ENCODE results near the gene ALPL.

Gene ALPL

DNA sequence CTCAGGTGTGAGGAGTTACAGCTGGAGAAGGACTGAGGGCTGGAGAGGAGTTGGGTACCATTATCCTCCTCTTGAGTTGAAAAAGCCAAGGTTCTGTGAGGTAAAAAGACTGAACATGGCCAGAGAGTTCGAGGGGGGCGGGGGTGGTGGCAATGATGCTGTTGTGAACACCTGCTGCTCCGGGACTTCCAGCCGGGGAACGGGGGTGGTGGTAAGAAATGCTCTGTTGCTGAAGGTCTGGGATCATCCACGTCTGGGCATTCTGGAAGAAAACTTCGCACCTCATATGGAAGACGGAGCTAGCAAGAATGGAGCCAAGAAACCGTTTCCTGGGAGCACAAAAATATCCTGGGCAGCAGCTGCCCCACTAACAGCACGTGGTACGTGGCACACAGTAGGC lies 20.1 kb upstream of the ALPL start:
- CTCF ChIA-PET: no interaction called here
- TF ChIP-seq, protein P1, sequence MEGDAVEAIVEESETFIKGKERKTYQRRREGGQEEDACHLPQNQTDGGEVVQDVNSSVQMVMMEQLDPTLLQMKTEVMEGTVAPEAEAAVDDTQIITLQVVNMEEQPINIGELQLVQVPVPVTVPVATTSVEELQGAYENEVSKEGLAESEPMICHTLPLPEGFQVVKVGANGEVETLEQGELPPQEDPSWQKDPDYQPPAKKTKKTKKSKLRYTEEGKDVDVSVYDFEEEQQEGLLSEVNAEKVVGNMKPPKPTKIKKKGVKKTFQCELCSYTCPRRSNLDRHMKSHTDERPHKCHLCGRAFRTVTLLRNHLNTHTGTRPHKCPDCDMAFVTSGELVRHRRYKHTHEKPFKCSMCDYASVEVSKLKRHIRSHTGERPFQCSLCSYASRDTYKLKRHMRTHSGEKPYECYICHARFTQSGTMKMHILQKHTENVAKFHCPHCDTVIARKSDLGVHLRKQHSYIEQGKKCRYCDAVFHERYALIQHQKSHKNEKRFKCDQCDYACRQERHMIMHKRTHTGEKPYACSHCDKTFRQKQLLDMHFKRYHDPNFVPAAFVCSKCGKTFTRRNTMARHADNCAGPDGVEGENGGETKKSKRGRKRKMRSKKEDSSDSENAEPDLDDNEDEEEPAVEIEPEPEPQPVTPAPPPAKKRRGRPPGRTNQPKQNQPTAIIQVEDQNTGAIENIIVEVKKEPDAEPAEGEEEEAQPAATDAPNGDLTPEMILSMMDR (IDR thresholded peaks at IDR 0.05; ENCODE audit: control extremely low read depth, extremely low read depth, low read depth, missing control alignments): no peak
- DNase-seq (ENCODE audit: extremely low spot score): no peak
- POLR2A ChIA-PET: no interaction called here

DNA sequence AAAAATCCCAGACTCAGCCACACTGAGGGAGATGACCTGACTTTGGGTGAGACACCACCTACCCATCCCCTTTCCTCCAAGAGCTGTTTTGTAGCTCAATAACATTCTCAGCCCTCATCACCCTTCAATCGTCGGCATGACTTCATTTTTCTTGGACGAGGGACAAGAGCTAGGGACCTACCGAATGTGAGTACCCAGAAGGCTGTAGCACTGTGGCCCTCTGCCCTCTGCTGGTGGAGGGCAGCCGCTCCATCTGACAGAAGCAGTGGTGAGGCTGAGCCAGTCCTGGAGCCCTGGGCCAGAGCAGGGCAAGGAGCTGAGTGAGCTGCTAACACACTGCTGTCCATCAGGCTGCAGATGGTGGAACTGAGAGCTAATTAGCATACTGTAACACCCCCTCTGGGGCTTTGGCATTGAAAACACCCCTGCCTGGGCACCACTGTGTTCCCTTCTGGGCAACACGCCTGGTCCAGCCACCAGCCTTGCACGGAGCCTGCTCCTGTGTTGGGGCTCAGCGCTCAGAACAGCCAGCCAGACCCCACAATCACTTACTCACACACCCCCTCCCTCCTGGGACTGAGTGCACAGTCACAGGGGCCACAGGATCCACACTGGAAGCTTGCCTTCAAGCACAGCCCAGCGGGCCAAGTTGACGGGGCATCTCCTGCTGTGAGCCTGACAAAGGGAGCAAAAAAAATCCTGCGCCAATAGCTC lies 18.3 kb upstream of the ALPL start:
- CTCF ChIA-PET: interaction anchor here (0.7 to 1.7 kb wide), 7 partner anchors 16 to 448 kb away, joined by 3 to 7 read pairs (median 4); no protein-coding TSS in a partner anchor
- DNase-seq (ENCODE audit: extremely low spot score): no peak
- TF ChIP-seq, protein P1 (IDR thresholded peaks at IDR 0.05; ENCODE audit: control extremely low read depth, extremely low read depth, low read depth, missing control alignments): peak; percentile 18
- POLR2A ChIA-PET: no interaction called here

DNA sequence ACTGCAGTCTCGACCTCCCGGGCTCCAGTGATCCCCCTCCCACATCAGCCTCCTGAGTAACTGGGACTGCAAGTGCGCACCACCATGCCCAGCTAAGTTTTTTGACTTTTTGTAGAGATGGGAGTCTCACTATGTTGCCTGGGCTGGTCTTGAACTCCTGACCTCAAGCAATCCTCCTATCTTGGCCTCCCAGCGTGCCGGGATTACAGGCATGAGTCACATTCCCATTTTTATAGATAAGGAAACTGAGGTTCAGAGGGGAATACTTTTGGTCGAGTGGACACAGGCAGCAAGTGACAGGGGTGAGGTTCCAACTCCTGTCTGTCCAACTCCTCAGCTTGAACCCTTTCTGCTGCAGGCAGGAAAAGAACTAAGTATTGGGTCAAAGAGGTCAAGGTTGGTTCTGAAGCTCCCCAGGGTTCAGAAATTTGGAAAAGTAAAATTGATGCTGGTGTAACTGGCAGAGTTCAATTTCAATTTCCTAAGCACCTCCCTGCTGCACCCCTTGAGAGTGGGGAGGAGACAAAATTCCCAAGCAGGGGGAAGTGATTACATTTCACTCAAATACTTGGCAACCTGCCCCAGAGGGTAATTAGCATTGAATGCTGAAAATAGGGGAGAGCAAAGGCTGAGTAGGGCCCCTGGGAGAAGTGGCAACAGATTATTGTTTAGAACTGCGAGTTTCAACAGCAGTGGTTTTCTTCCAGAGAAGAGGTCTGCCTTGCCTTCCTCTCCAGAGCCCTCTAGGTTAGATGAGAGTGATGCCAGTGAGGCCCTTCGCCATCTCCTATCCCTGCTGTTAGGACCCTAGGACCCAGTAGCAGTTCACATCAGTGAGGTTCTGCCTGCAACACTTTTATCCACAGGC lies 17.5 kb upstream of the ALPL start:
- ChIA-PET POLR2A (no interaction called here), CTCF (interaction anchor here (0.7 to 1.5 kb wide), 7 partner anchors 15 to 447 kb away, joined by 3 to 6 read pairs (median 4); no protein-coding TSS in a partner anchor)
- TF ChIP-seq, protein P1 (IDR thresholded peaks at IDR 0.05; ENCODE audit: control extremely low read depth, extremely low read depth, low read depth, missing control alignments): no peak
- DNase-seq (ENCODE audit: extremely low spot score): no peak

DNA sequence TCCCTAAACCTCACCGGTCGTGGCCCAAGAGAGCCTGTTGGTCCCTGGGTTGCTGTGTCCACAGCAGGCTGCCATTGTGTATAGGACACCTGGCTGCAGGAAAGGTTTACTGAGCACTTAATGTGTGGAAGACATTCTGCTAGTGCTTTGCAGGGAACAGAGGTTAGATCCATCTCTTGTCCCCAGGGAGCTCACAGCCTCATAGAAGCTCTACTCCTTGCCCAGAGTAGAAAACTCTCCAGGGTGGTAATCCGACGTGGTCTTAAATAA lies 16.9 kb upstream of the ALPL start:
- CTCF ChIA-PET: interaction anchor here (1.5 kb wide), 1 partner anchor 122 kb away, joined by 6 read pairs; no protein-coding TSS in a partner anchor
- POLR2A ChIA-PET: no interaction called here
- TF ChIP-seq, protein P1 (IDR thresholded peaks at IDR 0.05; ENCODE audit: control extremely low read depth, extremely low read depth, low read depth, missing control alignments): no peak
- DNase-seq (ENCODE audit: extremely low spot score): no peak

DNA sequence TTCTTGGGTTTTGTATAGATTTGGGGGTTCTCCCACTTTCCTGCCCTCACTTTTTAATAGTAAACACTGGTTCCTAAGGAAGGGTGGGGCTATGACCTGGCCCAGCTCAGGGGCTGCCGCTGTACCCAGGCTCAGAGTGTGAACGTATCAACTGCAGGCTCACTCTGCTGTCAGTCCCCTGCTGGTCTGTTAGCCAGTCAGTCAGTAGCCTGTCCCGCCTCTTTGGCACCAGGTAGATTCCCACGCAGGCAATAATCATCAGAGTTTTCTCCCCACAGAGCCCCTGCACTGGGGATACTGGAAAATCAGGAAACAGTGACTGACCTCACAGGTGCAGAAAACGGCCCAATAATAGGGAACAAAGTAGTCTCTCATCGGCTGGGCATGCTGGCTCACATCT lies 15.0 kb upstream of the ALPL start:
- POLR2A ChIA-PET: no interaction called here
- CTCF ChIA-PET: no interaction called here
- TF ChIP-seq, protein P1 (IDR thresholded peaks at IDR 0.05; ENCODE audit: control extremely low read depth, extremely low read depth, low read depth, missing control alignments): no peak
- DNase-seq (ENCODE audit: extremely low spot score): no peak

DNA sequence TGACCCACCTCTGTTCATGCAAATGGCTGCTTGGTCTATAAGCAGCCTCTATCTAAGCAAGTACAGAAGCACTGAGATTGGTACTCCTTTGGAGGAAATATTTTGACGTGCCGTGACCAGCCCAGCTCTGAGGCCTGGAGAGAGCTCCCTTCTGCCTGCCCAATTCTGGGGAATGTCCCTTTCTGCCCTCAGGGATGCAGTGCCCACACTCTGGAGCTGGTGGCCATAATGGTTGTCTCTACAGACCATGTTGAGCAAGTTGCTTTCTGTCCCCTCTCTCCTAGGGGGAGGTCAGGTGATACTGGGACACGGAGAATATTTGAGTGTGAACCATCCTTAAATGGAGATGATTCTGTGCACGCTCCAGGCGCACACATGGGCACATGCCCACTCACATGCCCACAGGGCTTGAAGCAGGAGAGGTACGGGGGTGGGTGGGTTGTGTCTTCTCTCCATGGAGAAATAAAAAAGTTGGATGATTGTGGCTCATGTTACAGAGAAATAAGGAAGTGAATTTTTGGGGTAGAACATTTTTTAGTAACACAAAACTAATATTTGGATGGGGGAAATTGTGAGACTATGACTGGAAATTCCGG lies 13.9 kb upstream of the ALPL start:
- no peak for DNase-seq (ENCODE audit: extremely low spot score)
- ChIA-PET POLR2A (no interaction called here), CTCF (interaction anchor here (1.4 kb wide), 1 partner anchor 11 kb away, joined by 4 read pairs; no protein-coding TSS in a partner anchor)
- TF ChIP-seq, protein P1 (IDR thresholded peaks at IDR 0.05; ENCODE audit: control extremely low read depth, extremely low read depth, low read depth, missing control alignments): no peak

Data from GM10248 (cell line).